ENCODE measurements around the gene CCDC83. TPM values are rescaled to one million over a fixed set of nuclear protein-coding genes. Genes with fewer than 3 reads are reported as not detected.

The CCDC83 gene
- total RNA-seq, 1 experiment from 2014 or later = not detected

DNA sequence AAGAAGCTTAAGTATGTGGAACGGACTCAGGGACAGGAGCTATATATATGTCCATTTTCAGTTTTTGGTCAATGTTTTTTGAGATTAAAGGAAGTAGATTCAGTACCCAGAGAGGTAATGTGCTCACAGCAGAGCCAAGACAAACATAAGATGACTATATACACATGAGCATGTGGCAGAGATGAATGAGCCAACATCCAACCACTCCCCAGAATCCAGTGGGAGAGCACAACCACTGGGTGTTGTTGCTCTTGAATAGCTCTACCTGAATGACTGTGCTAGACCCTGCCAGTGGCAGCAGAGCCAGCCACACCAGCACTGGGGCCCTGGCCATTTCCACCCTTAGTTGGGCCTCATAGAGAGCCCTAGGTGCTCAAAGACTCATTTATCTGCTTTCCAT is 33.5 kb upstream of the CCDC83 start:
- WGBS (ENCODE audit: extremely low coverage, insufficient read length, low lambda C conversion rate) = no CpG with 5 or more reads among the region's 1 CpG
- Histone ChIP-seq H2BK20ac (ENCODE audit: low read depth, low read length, poor library complexity, severe bottlenecking) (no peak overlapping the region), H3K4ac (ENCODE audit: low read depth, low read length) (no peak overlapping the region), H2AFZ (ENCODE audit: low read length) (no peak overlapping the region), H3K9me3 (ENCODE audit: control insufficient read depth, low read depth, low read length) (no peaks in the 10 kb centered on the region), H2AK5ac (ENCODE audit: insufficient read length, low read length) (no peak overlapping the region), H4K91ac (ENCODE audit: insufficient read length, low read depth, low read length) (no peak overlapping the region), H3T11ph (ENCODE audit: low read length) (no peak overlapping the region), H3K4me2 (ENCODE audit: insufficient read depth, insufficient read length, low read length) (no peak overlapping the region), H3K23me2 (ENCODE audit: insufficient read length, low read depth, low read length, poor library complexity, severe bottlenecking) (no peaks in the 10 kb centered on the region), H3K56ac (ENCODE audit: insufficient read length, low read depth, low read length) (no peak overlapping the region), H3K27me3 (ENCODE audit: insufficient read depth, low read length) (no peaks in the 10 kb centered on the region), H2BK120ac (ENCODE audit: low read depth, low read length, poor library complexity, severe bottlenecking) (no peak overlapping the region), H3K4me1 (ENCODE audit: insufficient read depth, low read length) (no peaks in the 10 kb centered on the region), H3K27ac (ENCODE audit: insufficient read length, low read depth, low read length) (no peak overlapping the region), H2BK12ac (ENCODE audit: insufficient read length, low read depth, low read length) (no peak overlapping the region), H2BK15ac (ENCODE audit: low read depth, low read length) (no peak overlapping the region), H3K79me1 (ENCODE audit: insufficient read depth, low read depth, low read length, poor library complexity, severe bottlenecking) (no peaks in the 10 kb centered on the region), H4K5ac (ENCODE audit: insufficient read length, low read depth, low read length) (no peak overlapping the region), H2BK5ac (ENCODE audit: insufficient read length, low read length) (no peak overlapping the region), H3K14ac (ENCODE audit: insufficient read depth, low read length) (no peak overlapping the region), H4K20me1 (ENCODE audit: control insufficient read depth, insufficient read depth, insufficient read length) (no peaks in the 10 kb centered on the region), H3K18ac (ENCODE audit: insufficient read length, low read depth, low read length) (no peak overlapping the region), H3K9ac (ENCODE audit: extremely low read depth, insufficient read length, low read length) (no peak overlapping the region), H3K23ac (ENCODE audit: insufficient read length, low read depth, low read length) (no peak overlapping the region), H4K8ac (replicated peaks; ENCODE audit: insufficient read length, low read depth, low read length) (no peak overlapping the region), H3K79me2 (ENCODE audit: insufficient read depth, low read length) (no peaks in the 10 kb centered on the region)
- no peak for DNase-seq
- TF ChIP-seq, protein P1, sequence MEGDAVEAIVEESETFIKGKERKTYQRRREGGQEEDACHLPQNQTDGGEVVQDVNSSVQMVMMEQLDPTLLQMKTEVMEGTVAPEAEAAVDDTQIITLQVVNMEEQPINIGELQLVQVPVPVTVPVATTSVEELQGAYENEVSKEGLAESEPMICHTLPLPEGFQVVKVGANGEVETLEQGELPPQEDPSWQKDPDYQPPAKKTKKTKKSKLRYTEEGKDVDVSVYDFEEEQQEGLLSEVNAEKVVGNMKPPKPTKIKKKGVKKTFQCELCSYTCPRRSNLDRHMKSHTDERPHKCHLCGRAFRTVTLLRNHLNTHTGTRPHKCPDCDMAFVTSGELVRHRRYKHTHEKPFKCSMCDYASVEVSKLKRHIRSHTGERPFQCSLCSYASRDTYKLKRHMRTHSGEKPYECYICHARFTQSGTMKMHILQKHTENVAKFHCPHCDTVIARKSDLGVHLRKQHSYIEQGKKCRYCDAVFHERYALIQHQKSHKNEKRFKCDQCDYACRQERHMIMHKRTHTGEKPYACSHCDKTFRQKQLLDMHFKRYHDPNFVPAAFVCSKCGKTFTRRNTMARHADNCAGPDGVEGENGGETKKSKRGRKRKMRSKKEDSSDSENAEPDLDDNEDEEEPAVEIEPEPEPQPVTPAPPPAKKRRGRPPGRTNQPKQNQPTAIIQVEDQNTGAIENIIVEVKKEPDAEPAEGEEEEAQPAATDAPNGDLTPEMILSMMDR (conservative IDR thresholded peaks at IDR 0.05) = no peak
- Mint-ChIP-seq H3K9me3 (no peaks in the 10 kb centered on the region), H3K27ac (no peak overlapping the region), H3K4me1 (no peaks in the 10 kb centered on the region), H3K36me3 (ENCODE audit: insufficient read depth in 1 of 3, low read depth in 3 of 3) (no peaks in the 10 kb centered on the region), H3K27me3 (ENCODE audit: low read depth) (no peaks in the 10 kb centered on the region; the same call in 1 of the 2 replicates), H3K4me3 (no peak overlapping the region)

All from H9 (cell line).